Measurements from ENCODE around the gene OXER1. TPM values are rescaled to one million over a fixed set of nuclear protein-coding genes. Genes with fewer than 3 reads are reported as not detected.

OXER1 gene
- total RNA-seq, 1 donor from 2014 or later, result 0.19 TPM

DNA sequence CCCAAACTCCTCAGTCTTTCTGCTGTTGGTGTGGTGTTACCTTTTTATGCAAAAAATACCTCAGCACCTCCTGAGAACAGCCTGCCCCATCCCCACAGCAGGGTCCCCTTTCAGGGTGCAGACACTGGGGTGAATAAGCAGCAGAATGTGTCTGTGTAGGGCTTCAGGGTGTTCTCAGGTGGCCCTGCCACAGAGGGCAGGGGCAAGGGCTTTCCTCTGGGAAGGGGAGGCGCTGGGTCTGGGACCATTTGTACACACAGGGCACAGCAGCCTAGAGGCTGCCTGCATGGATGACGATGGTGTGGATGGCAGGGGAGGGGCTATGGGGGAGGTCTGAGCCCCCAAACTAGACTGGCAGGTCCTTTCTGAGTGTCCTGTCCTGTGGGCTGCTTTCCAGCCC is 25.8 kb upstream of the OXER1 start:
- DNase-seq, result no peak
- Mint-ChIP-seq H3K4me3 (no peak overlapping the region), H3K4me1 (peaks cover 17% of the 10 kb centered on the region), H3K27me3 (peaks cover 42% of the 10 kb centered on the region), H3K9me3 (peaks cover 5% of the 10 kb centered on the region), H3K27ac (no peak overlapping the region), H3K36me3 (ENCODE audit: low read depth) (no peaks in the 10 kb centered on the region)
- intact Hi-C loops (cut with micrococcal nuclease), result no loop called here

DNA sequence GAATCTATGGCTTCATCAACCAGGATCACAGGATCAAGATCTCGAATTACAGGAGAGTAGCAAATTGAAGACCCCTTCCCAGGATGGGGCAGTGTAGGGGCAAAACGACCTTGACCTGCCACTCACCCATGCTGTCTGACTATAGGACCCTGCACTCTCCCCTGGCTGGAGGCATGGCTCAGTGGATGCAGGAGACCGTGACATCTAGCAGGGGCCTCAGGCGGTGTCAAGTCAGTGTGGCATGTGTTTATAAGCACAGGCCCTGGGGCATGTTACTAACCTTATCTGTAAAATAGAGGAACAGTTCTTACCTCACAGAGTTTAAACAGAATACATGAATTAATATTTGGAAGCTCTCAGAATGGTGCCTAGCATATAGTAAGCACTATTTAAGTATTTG is 24.9 kb upstream of the OXER1 start:
- H3K4me1 Mint-ChIP-seq, result peaks cover 15% of the 10 kb centered on the region
- DNase-seq, result no peak
- peaks cover 5% of the 10 kb centered on the region for H3K9me3 Mint-ChIP-seq
- H3K27ac Mint-ChIP-seq, result no peak overlapping the region
- no peaks in the 10 kb centered on the region for H3K36me3 Mint-ChIP-seq (ENCODE audit: low read depth)
- no peak overlapping the region for H3K4me3 Mint-ChIP-seq
- intact Hi-C loops (cut with micrococcal nuclease), result no loop called here
- peaks cover 33% of the 10 kb centered on the region for H3K27me3 Mint-ChIP-seq

- DNase-seq, result no peak
- no peaks in the 10 kb centered on the region for H3K36me3 Mint-ChIP-seq (ENCODE audit: low read depth)
- H3K27ac Mint-ChIP-seq, result no peak overlapping the region
- no peak overlapping the region for H3K4me3 Mint-ChIP-seq
- peaks cover 5% of the 10 kb centered on the region for H3K9me3 Mint-ChIP-seq
- intact Hi-C loops (cut with micrococcal nuclease), result no loop called here
- H3K27me3 Mint-ChIP-seq, result peaks cover 29% of the 10 kb centered on the region
- peaks cover 11% of the 10 kb centered on the region for H3K4me1 Mint-ChIP-seq
Observed at GRCh38 chr2:42788478-42788793, 24.5 kb upstream of the OXER1 start.

GRCh38 chr2:42787788-42788477 is 24.0 kb upstream of the OXER1 start:
- peaks cover 5% of the 10 kb centered on the region for H3K9me3 Mint-ChIP-seq
- intact Hi-C loops (cut with micrococcal nuclease), result no loop called here
- peaks cover 26% of the 10 kb centered on the region for H3K27me3 Mint-ChIP-seq
- H3K4me3 Mint-ChIP-seq, result no peak overlapping the region
- H3K36me3 Mint-ChIP-seq (ENCODE audit: low read depth), result no peaks in the 10 kb centered on the region
- H3K4me1 Mint-ChIP-seq, result peaks cover 8% of the 10 kb centered on the region
- no peak for DNase-seq
- H3K27ac Mint-ChIP-seq, result no peak overlapping the region

DNA sequence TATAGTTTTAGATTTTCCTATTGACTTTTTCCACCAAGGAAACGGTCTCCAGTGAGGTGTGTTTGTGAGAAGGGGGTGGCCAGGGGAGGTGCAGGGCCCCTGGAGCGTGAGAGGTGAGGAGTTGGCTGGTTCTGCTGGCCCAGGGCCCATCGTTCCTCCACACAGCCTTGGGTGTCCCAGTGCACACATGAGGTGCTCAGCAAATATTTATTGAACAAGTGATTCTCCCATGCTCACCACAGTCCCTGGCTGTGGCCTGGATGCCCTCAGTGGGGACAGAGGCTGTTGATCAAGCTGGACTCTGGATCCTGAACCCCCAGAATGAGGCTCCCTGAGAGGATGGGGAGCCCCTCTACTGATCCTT is 23.5 kb upstream of the OXER1 start:
- H3K27me3 Mint-ChIP-seq, result peaks cover 23% of the 10 kb centered on the region
- no peak overlapping the region for H3K27ac Mint-ChIP-seq
- no peaks in the 10 kb centered on the region for H3K36me3 Mint-ChIP-seq (ENCODE audit: low read depth)
- peaks cover 8% of the 10 kb centered on the region for H3K4me1 Mint-ChIP-seq
- no peak overlapping the region for H3K4me3 Mint-ChIP-seq
- DNase-seq, result no peak
- peaks cover 5% of the 10 kb centered on the region for H3K9me3 Mint-ChIP-seq
- intact Hi-C loops (cut with micrococcal nuclease), result no loop called here

GRCh38 chr2:42786561-42787345 is 22.8 kb upstream of the OXER1 start:
- Mint-ChIP-seq H3K9me3 (peaks cover 5% of the 10 kb centered on the region), H3K36me3 (ENCODE audit: low read depth) (no peaks in the 10 kb centered on the region), H3K27me3 (peaks cover 19% of the 10 kb centered on the region), H3K4me1 (peaks cover 6% of the 10 kb centered on the region), H3K27ac (no peak overlapping the region), H3K4me3 (no peak overlapping the region)
- intact Hi-C loops (cut with micrococcal nuclease), result no loop called here
- DNase-seq, result no peak

- Mint-ChIP-seq H3K27me3 (no peaks in the 10 kb centered on the region), H3K9me3 (no peaks in the 10 kb centered on the region), H3K27ac (no peak overlapping the region), H3K4me3 (no peak overlapping the region), H3K4me1 (peaks cover 6% of the 10 kb centered on the region), H3K36me3 (ENCODE audit: low read depth) (no peaks in the 10 kb centered on the region)
- intact Hi-C loops (cut with micrococcal nuclease), result no loop called here
- DNase-seq, result no peak
Observed at GRCh38 chr2:42784204-42784880, 20.4 kb upstream of the OXER1 start.

DNA sequence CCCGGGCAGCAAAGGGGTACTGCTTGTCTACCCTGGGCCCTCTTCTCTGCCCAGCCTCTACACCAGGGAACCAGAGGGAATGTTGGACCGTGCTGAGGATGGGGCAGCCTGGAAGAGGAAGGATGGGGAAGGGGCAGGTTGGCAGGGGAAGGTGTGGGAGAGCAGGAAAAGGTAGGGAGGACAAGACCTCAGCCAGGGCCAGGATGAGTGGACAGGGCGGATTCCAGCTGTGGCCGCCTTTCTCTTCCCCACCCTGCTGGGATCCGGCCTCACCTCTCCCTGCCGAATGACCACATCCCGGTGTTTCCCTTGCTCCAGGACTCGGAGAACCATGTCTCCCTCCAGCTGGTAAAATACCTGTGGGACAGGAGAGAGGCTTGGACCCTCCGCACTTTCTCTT is 19.6 kb upstream of the OXER1 start:
- no peak for DNase-seq
- Mint-ChIP-seq H3K9me3 (no peaks in the 10 kb centered on the region), H3K27me3 (no peaks in the 10 kb centered on the region), H3K27ac (no peak overlapping the region), H3K4me3 (no peak overlapping the region), H3K4me1 (peaks cover 6% of the 10 kb centered on the region), H3K36me3 (ENCODE audit: low read depth) (no peaks in the 10 kb centered on the region)
- intact Hi-C loops (cut with micrococcal nuclease), result no loop called here

DNA sequence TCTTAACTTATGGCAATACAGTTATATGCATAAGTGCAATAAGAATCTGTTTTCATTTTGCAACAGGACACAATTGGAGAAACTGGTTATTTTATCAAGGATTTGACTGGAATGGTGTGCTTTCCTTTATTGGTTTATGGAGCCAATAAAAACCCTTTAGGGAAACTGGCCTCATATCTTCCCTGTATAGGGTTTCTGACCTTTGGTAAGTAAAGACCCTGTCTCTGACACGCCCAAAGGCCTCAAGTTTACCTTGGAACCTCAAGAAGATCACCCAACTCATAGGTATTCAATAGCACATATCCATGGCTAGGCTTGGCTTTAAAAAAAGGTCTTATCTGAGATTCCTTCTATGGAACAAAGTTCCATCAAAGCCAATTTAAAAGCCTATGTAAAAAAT is 17.2 kb upstream of the OXER1 start:
- intact Hi-C loops (cut with micrococcal nuclease), result no loop called here
- Mint-ChIP-seq H3K27me3 (no peaks in the 10 kb centered on the region), H3K4me1 (peaks cover 2% of the 10 kb centered on the region), H3K9me3 (no peaks in the 10 kb centered on the region), H3K36me3 (ENCODE audit: low read depth) (no peaks in the 10 kb centered on the region), H3K4me3 (no peak overlapping the region), H3K27ac (no peak overlapping the region)
- no peak for DNase-seq

DNA sequence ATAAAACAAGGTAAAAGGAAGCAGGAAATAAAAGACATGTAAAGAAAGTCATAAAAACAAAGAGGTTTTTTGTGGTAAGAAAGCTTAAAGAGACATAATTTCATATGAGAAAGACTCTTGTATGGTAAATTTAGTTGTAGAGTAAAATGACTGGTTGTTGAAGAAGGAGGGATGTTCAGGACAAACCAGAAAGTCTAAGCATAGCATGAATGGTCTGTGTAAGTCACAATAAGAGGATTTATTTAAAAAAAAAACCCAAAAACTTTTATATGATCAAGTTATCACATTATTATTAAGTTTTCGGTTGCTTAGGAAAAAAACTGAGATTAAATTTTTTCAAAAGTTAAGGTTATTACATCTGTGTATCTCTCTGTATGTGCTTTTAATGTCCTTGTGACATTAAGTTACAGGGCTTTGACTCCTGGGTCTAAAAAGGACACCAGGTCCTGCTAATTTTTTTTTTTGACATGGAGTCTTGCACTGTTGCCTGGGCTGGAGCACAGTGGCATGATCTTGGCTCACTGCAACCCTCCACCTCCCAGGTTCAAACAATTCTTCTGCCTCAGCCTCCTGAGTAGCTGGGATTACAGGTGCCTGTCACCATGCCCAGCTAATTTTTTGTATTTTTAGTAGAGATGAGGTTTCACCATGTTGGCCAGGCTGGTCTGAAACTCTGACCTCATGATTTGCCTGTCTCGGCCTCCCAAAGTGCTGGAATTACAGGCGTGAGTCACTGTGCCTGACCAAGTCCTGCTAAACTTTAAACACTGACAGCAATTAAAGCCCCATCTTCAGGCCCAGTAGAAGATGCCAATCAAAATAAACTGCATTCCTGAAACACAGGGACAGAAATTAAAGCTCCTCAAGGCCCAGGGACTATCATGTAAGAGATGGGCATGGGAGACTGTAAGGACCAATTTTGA is 14.2 kb upstream of the OXER1 start:
- no peaks in the 10 kb centered on the region for H3K9me3 Mint-ChIP-seq
- H3K4me1 Mint-ChIP-seq, result peaks cover 9% of the 10 kb centered on the region
- H3K27me3 Mint-ChIP-seq, result no peaks in the 10 kb centered on the region
- H3K36me3 Mint-ChIP-seq (ENCODE audit: low read depth), result no peaks in the 10 kb centered on the region
- intact Hi-C loops (cut with micrococcal nuclease), result no loop called here
- H3K4me3 Mint-ChIP-seq, result no peak overlapping the region
- no peak for DNase-seq
- H3K27ac Mint-ChIP-seq, result no peak overlapping the region

- Mint-ChIP-seq H3K4me1 (peaks cover 9% of the 10 kb centered on the region), H3K27ac (no peak overlapping the region), H3K27me3 (no peaks in the 10 kb centered on the region), H3K4me3 (no peak overlapping the region), H3K9me3 (no peaks in the 10 kb centered on the region), H3K36me3 (ENCODE audit: low read depth) (no peaks in the 10 kb centered on the region)
- intact Hi-C loops (cut with micrococcal nuclease), result no loop called here
- no peak for DNase-seq
Observed at GRCh38 chr2:42775810-42776209, 11.9 kb upstream of the OXER1 start.

DNA sequence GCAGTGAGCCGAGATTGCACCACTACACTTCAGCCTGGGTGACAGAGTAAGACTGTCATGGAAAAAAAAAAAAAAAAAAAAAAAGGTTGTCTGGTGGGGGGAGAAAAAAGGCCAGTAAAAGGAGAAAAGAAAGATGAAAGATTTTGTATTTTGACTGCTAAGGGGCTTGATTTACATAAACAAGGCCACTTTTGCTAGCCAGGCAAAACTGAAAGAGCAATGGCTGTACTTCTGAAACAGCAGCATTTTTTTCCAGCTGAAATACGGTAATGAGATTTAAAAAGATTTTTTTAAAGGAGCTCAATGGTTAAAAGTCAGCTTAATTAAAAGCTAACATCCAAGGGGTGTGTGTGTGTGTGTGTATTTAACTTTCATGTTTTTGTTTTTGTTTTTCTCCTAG is 11.3 kb upstream of the OXER1 start:
- H3K27me3 Mint-ChIP-seq, result no peaks in the 10 kb centered on the region
- no peak for DNase-seq
- no peak overlapping the region for H3K27ac Mint-ChIP-seq
- H3K36me3 Mint-ChIP-seq (ENCODE audit: low read depth), result no peaks in the 10 kb centered on the region
- H3K9me3 Mint-ChIP-seq, result no peaks in the 10 kb centered on the region
- H3K4me1 Mint-ChIP-seq, result peaks cover 9% of the 10 kb centered on the region
- no peak overlapping the region for H3K4me3 Mint-ChIP-seq
- intact Hi-C loops (cut with micrococcal nuclease), result no loop called here

DNA sequence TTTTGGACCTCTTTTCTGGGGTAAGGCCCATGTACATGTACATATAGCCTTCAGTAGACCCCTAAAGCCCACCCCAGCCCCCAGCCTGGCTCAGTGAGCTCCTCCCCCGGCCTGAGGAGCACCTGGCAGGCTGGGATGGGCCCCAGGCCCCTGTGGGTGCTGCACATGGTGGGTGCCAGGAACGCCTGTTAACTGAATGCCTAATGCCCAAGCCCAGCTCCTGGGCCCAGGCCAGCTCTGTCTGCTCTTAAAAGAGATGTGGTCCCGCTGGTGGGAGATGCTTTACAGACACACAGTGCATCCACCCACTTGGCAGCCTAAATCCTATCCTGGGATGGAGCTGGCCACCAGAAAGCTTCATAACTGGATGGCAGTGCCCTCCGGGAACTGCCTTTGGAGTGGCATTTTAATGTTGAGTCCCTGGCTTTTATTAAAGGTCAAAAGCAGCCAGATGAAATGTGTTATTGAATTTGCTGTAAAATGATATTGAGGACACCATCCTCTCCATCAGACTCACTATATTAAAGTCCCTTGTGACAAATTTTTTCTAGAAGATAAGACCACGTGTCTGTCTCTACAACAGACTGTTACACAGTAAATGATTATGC is 7.7 kb upstream of the OXER1 start:
- no peak overlapping the region for H3K4me3 Mint-ChIP-seq
- DNase-seq, result no peak
- intact Hi-C loops (cut with micrococcal nuclease), result no loop called here
- no peaks in the 10 kb centered on the region for H3K9me3 Mint-ChIP-seq
- no peaks in the 10 kb centered on the region for H3K27me3 Mint-ChIP-seq
- H3K4me1 Mint-ChIP-seq, result peaks cover 9% of the 10 kb centered on the region
- H3K36me3 Mint-ChIP-seq (ENCODE audit: low read depth), result no peaks in the 10 kb centered on the region
- no peak overlapping the region for H3K27ac Mint-ChIP-seq
